ENCODE results near the gene COL4A6. TPM values are rescaled to one million over a fixed set of nuclear protein-coding genes. Genes with fewer than 3 reads are reported as not detected.

COL4A6 gene
- polyA plus RNA-seq, 1 experiment, result 20.2 TPM

GRCh38 chrX:108349210-108349609 is 89.0 kb downstream of the COL4A6 start:
- H3K27ac ChIP-seq (ENCODE audit: low read depth, low read length), result no peak overlapping the region
- no peaks in the 10 kb centered on the region for H3K9me3 ChIP-seq (ENCODE audit: control insufficient read depth, insufficient read depth, low read length)
- DNase-seq (ENCODE audit: low read depth, low spot score), result no peak
- H3K4me3 ChIP-seq (ENCODE audit: low read depth, low read length), result no peak overlapping the region
- POLR2A ChIA-PET, result no interaction called here
- no peak for TF ChIP-seq CTCF (IDR thresholded peaks at IDR 0.05; ENCODE audit: low read depth, low read length)
- CTCF ChIA-PET, result no interaction called here
- H3K27me3 ChIP-seq (ENCODE audit: control insufficient read depth, insufficient read depth, low read length), result no peaks in the 10 kb centered on the region

GRCh38 chrX:108348525-108348924 is 89.7 kb downstream of the COL4A6 start:
- ChIA-PET POLR2A (no interaction called here), CTCF (interaction anchor here (0.9 kb wide), 1 partner anchor 124 kb away, joined by 3 read pairs; no protein-coding TSS in a partner anchor)
- H3K9me3 ChIP-seq (ENCODE audit: control insufficient read depth, insufficient read depth, low read length), result no peaks in the 10 kb centered on the region
- no peak for TF ChIP-seq CTCF (IDR thresholded peaks at IDR 0.05; ENCODE audit: low read depth, low read length)
- H3K27me3 ChIP-seq (ENCODE audit: control insufficient read depth, insufficient read depth, low read length), result no peaks in the 10 kb centered on the region
- no peak overlapping the region for H3K27ac ChIP-seq (ENCODE audit: low read depth, low read length)
- DNase-seq (ENCODE audit: low read depth, low spot score), result no peak
- H3K4me3 ChIP-seq (ENCODE audit: low read depth, low read length), result no peak overlapping the region

GRCh38 chrX:108347800-108348199 is 90.4 kb downstream of the COL4A6 start:
- CTCF ChIA-PET, result interaction anchor here (0.9 kb wide), 1 partner anchor 123 kb away, joined by 3 read pairs; no protein-coding TSS in a partner anchor
- POLR2A ChIA-PET, result no interaction called here

GRCh38 chrX:108344216-108344615 is 94.0 kb downstream of the COL4A6 start:
- no peak overlapping the region for H3K4me3 ChIP-seq (ENCODE audit: low read depth, low read length)
- no peaks in the 10 kb centered on the region for H3K9me3 ChIP-seq (ENCODE audit: control insufficient read depth, insufficient read depth, low read length)
- ChIA-PET CTCF (no interaction called here), POLR2A (no interaction called here)
- TF ChIP-seq CTCF (IDR thresholded peaks at IDR 0.05; ENCODE audit: low read depth, low read length), result no peak
- H3K27ac ChIP-seq (ENCODE audit: low read depth, low read length), result no peak overlapping the region
- H3K27me3 ChIP-seq (ENCODE audit: control insufficient read depth, insufficient read depth, low read length), result no peaks in the 10 kb centered on the region
- DNase-seq (ENCODE audit: low read depth, low spot score), result no peak

More at GRCh38 chrX:108347800-108348199, 90.4 kb downstream of the COL4A6 start:
- Histone ChIP-seq H3K9me3 (ENCODE audit: control insufficient read depth, insufficient read depth, low read length) (no peaks in the 10 kb centered on the region), H3K4me3 (ENCODE audit: low read depth, low read length) (no peak overlapping the region), H3K27ac (ENCODE audit: low read depth, low read length) (no peak overlapping the region), H3K27me3 (ENCODE audit: control insufficient read depth, insufficient read depth, low read length) (no peaks in the 10 kb centered on the region)
- TF ChIP-seq CTCF (IDR thresholded peaks at IDR 0.05; ENCODE audit: low read depth, low read length), result no peak
- DNase-seq (ENCODE audit: low read depth, low spot score), result no peak

GRCh38 chrX:108341947-108342346 is 96.3 kb downstream of the COL4A6 start:
- POLR2A ChIA-PET, result no interaction called here
- Histone ChIP-seq H3K27ac (ENCODE audit: low read depth, low read length) (no peak overlapping the region), H3K9me3 (ENCODE audit: control insufficient read depth, insufficient read depth, low read length) (no peaks in the 10 kb centered on the region), H3K4me3 (ENCODE audit: low read depth, low read length) (no peak overlapping the region), H3K27me3 (ENCODE audit: control insufficient read depth, insufficient read depth, low read length) (no peaks in the 10 kb centered on the region)
- DNase-seq (ENCODE audit: low read depth, low spot score), result no peak
- TF ChIP-seq CTCF (IDR thresholded peaks at IDR 0.05; ENCODE audit: low read depth, low read length), result no peak
- CTCF ChIA-PET, result no interaction called here
